ENCODE results near the gene GNAT3. TPM values are rescaled to one million over a fixed set of nuclear protein-coding genes. Genes with fewer than 3 reads are reported as not detected.

GNAT3 gene
- total RNA-seq, 1 donor from 2014 or later = not detected

DNA sequence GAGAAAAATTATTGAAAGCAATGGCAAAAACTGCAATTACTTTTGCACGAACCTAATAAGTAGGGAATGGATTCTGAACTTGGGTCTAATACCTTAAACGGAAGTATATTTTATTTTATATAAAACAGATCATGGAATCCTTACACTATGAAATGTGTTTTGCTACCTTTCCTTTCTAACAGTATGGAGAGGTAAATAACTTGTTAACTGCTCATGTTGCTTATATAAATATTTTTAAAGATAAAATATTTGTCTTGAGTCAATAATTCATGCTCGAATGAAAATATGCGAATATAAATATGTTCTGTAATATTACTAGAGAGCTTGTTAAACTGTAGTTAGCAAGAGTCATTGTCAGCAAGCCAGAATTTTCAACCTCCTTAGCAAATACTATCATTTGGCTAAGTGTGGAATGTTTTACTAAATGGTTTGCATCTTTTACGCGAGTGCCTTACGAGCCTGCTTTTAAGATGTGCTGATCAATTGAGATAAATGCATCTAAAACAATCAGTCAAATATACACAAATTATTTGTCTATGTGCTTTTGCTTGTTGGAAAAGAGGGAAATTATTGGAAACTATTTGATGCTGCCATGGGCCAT lies 5.9 kb downstream of the GNAT3 start:
- TF ChIP-seq, protein P1, sequence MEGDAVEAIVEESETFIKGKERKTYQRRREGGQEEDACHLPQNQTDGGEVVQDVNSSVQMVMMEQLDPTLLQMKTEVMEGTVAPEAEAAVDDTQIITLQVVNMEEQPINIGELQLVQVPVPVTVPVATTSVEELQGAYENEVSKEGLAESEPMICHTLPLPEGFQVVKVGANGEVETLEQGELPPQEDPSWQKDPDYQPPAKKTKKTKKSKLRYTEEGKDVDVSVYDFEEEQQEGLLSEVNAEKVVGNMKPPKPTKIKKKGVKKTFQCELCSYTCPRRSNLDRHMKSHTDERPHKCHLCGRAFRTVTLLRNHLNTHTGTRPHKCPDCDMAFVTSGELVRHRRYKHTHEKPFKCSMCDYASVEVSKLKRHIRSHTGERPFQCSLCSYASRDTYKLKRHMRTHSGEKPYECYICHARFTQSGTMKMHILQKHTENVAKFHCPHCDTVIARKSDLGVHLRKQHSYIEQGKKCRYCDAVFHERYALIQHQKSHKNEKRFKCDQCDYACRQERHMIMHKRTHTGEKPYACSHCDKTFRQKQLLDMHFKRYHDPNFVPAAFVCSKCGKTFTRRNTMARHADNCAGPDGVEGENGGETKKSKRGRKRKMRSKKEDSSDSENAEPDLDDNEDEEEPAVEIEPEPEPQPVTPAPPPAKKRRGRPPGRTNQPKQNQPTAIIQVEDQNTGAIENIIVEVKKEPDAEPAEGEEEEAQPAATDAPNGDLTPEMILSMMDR (conservative IDR thresholded peaks at IDR 0.05) = no peak
- Mint-ChIP-seq H3K27me3 (ENCODE audit: low read depth) (no peaks in the 10 kb centered on the region), H3K9me3 (peaks cover 2% of the 10 kb centered on the region), H3K27ac (ENCODE audit: unreplicated experiment) (no peak overlapping the region), H3K4me1 (no peaks in the 10 kb centered on the region), H3K4me3 (no peak overlapping the region), H3K36me3 (ENCODE audit: low read depth) (no peaks in the 10 kb centered on the region)
- DNase-seq (ENCODE audit: low read depth, low spot score) = no peak

DNA sequence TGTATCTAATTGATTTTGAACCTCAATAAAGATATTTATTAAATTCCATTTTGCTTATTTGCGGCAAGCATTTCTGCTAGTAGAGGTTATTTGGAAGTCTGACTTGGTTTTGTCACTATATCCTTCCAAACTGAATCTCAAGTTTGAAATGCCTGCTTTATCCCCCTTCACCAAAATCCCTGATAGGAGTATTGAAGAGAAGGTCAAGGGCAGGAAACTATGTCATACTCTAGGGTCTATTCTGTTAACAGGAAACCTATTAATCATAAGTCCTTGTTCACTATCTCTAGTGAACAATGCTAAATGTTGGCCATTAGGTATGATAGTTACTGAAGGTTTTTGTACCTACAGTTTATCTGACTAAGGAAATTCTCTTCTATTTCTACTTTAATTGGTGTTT lies 11.5 kb downstream of the GNAT3 start:
- no peak for DNase-seq (ENCODE audit: low read depth, low spot score)
- Mint-ChIP-seq H3K36me3 (ENCODE audit: low read depth) (no peaks in the 10 kb centered on the region), H3K27ac (ENCODE audit: unreplicated experiment) (no peak overlapping the region), H3K27me3 (ENCODE audit: low read depth) (no peaks in the 10 kb centered on the region), H3K4me1 (peaks cover 5% of the 10 kb centered on the region), H3K9me3 (no peaks in the 10 kb centered on the region), H3K4me3 (no peak overlapping the region)
- TF ChIP-seq, protein P1 (conservative IDR thresholded peaks at IDR 0.05) = no peak

DNA sequence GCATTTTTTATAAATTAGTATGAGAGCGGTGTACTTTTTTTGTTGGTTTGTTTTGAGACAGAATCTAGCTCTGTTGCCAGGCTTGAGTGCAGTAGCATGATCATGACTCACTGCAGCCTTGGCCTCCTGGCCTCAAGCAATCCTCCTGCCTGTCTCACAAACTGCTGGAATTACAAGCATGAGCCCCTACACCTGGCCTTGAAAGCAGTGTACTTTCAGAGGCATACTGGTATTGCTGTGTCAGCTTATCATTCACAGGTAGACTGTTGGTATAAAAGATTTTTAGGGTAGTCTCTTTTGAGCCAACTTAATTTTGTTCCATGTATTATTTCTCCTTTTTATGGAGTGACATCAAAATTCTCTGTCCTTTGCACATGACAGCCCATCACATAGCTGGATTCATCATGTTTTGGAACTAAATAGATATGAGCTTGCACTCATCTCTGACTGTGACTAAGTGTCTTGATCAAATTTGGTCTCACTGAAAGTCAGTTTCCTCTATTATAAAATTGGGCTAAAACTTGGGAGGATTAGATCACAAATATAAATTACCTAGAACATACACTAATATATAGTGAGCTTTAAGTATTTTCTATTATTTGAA lies 12.4 kb downstream of the GNAT3 start:
- H3K27me3 Mint-ChIP-seq (ENCODE audit: low read depth) = no peaks in the 10 kb centered on the region
- H3K4me1 Mint-ChIP-seq = peaks cover 5% of the 10 kb centered on the region
- H3K27ac Mint-ChIP-seq (ENCODE audit: unreplicated experiment) = no peak overlapping the region
- TF ChIP-seq, protein P1 (conservative IDR thresholded peaks at IDR 0.05) = no peak
- no peak for DNase-seq (ENCODE audit: low read depth, low spot score)
- no peaks in the 10 kb centered on the region for H3K36me3 Mint-ChIP-seq (ENCODE audit: low read depth)
- H3K9me3 Mint-ChIP-seq = no peaks in the 10 kb centered on the region
- no peak overlapping the region for H3K4me3 Mint-ChIP-seq

DNA sequence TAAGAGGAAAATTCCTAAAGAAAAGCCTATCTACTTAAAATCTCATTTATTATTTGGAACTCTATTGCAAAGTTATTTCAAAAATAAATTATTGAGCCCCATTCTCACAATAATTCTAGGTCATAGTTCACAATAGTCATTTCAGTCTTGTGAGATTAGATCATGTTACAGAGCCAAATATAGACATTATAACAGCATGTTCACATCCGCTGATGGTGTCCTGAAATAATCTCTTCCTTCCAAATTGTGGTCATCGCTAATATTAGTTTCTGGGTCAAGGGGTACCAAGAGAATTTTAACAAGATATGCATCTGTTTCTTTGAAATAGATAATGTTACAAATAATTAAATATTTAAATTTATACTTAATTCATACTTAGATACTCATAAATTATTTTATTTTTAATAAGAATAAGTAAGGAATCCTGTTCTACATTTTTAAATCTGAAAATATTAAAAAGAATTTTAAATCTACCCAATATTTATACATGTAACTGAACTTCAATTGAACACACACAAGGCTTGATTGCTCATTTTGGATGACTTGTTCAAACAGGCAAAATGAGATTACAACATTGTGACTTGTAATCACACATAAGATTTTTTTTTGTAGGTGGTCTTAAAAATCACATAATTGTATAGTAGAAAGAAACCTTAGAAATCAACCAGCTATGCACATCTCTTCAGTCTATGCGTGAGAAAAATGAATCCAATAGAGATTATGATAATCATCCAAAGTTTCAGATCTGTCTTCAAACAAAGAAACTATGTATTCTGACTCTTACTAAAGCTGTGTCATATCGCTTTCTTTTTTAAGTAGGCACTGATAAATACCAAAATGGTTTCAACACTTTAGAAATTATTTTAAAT lies 13.1 kb downstream of the GNAT3 start:
- no peak overlapping the region for H3K4me3 Mint-ChIP-seq
- H3K27me3 Mint-ChIP-seq (ENCODE audit: low read depth) = no peaks in the 10 kb centered on the region
- no peak overlapping the region for H3K27ac Mint-ChIP-seq (ENCODE audit: unreplicated experiment)
- TF ChIP-seq, protein P1 (conservative IDR thresholded peaks at IDR 0.05) = no peak
- DNase-seq (ENCODE audit: low read depth, low spot score) = no peak
- H3K9me3 Mint-ChIP-seq = no peaks in the 10 kb centered on the region
- H3K36me3 Mint-ChIP-seq (ENCODE audit: low read depth) = no peaks in the 10 kb centered on the region
- H3K4me1 Mint-ChIP-seq = peaks cover 5% of the 10 kb centered on the region

GRCh38 chr7:80496586-80496985 lies 15.3 kb downstream of the GNAT3 start:
- Mint-ChIP-seq H3K27me3 (ENCODE audit: low read depth) (no peaks in the 10 kb centered on the region), H3K9me3 (no peaks in the 10 kb centered on the region)
- no peak for DNase-seq (ENCODE audit: low read depth, low spot score)

More at GRCh38 chr7:80496586-80496985, 15.3 kb downstream of the GNAT3 start:
- H3K4me1 Mint-ChIP-seq = peaks cover 5% of the 10 kb centered on the region
- no peak overlapping the region for H3K27ac Mint-ChIP-seq (ENCODE audit: unreplicated experiment)
- H3K4me3 Mint-ChIP-seq = no peak overlapping the region
- TF ChIP-seq, protein P1 (conservative IDR thresholded peaks at IDR 0.05) = no peak
- no peaks in the 10 kb centered on the region for H3K36me3 Mint-ChIP-seq (ENCODE audit: low read depth)
